ENCODE results near the gene CECR2. TPM values are rescaled to one million over a fixed set of nuclear protein-coding genes. Genes with fewer than 3 reads are reported as not detected.
"Not testable (repeated sequence)": the region's sequence is repeated elsewhere in the genome, so short reads cannot be mapped to it uniquely, and the experiment has no call there.

The CECR2 gene
- total RNA-seq, 1 donor from 2014 or later = not detected

GRCh38 chr22:17559188-17559587 is 189.9 kb downstream of the CECR2 start:
- no peak for TF ChIP-seq CTCF (IDR thresholded peaks at IDR 0.05; ENCODE audit: insufficient read depth, low read length, severe bottlenecking)
- DNase-seq (ENCODE audit: low read depth) (no peak), FAIRE-seq (no peak)
- Histone ChIP-seq H3K4me3 (ENCODE audit: low read depth, low read length) (no peak overlapping the region), H3K36me3 (ENCODE audit: control insufficient read depth, insufficient read depth, low read length) (no peaks in the 10 kb centered on the region), H3K27me3 (ENCODE audit: control insufficient read depth, insufficient read depth, low read length) (no peaks in the 10 kb centered on the region)

GRCh38 chr22:17562906-17563870 is 193.9 kb downstream of the CECR2 start, which contains the start of gene SLC25A18:
TSS of gene SLC25A18 (plus strand) at chr22:17563498. CDS start at chr22:17579945, 16,447 bp downstream.
- no peak for TF ChIP-seq CTCF (IDR thresholded peaks at IDR 0.05; ENCODE audit: insufficient read depth, low read length, severe bottlenecking)
- H3K36me3 ChIP-seq (ENCODE audit: control insufficient read depth, insufficient read depth, low read length) = no peaks in the 10 kb centered on the region
- no peaks in the 10 kb centered on the region for H3K27me3 ChIP-seq (ENCODE audit: control insufficient read depth, insufficient read depth, low read length)
- H3K4me3 ChIP-seq (ENCODE audit: low read depth, low read length) = no peak within 1 kb of the TSS
- no peak for DNase-seq (ENCODE audit: low read depth)
- FAIRE-seq = no peak

GRCh38 chr22:17563936-17564391 is 194.7 kb downstream of the CECR2 start:
- DNase-seq (ENCODE audit: low read depth) = no peak
- TF ChIP-seq CTCF (IDR thresholded peaks at IDR 0.05; ENCODE audit: insufficient read depth, low read length, severe bottlenecking) = no peak
- H3K4me3 ChIP-seq (ENCODE audit: low read depth, low read length) = no peak overlapping the region
- no peaks in the 10 kb centered on the region for H3K27me3 ChIP-seq (ENCODE audit: control insufficient read depth, insufficient read depth, low read length)
- no peaks in the 10 kb centered on the region for H3K36me3 ChIP-seq (ENCODE audit: control insufficient read depth, insufficient read depth, low read length)
- no peak for FAIRE-seq

GRCh38 chr22:17566016-17566687 is 196.9 kb downstream of the CECR2 start:
- FAIRE-seq; DNase-seq (ENCODE audit: low read depth); H3K4me3 ChIP-seq (ENCODE audit: low read depth, low read length); H3K27me3 ChIP-seq (ENCODE audit: control insufficient read depth, insufficient read depth, low read length); H3K36me3 ChIP-seq (ENCODE audit: control insufficient read depth, insufficient read depth, low read length): not testable (repeated sequence)

- DNase-seq (ENCODE audit: low read depth) (no peak), FAIRE-seq (no peak)
- Histone ChIP-seq H3K4me3 (ENCODE audit: low read depth, low read length) (no peak overlapping the region), H3K27me3 (ENCODE audit: control insufficient read depth, insufficient read depth, low read length) (no peaks in the 10 kb centered on the region), H3K36me3 (ENCODE audit: control insufficient read depth, insufficient read depth, low read length) (no peaks in the 10 kb centered on the region)
- no peak for TF ChIP-seq CTCF (IDR thresholded peaks at IDR 0.05; ENCODE audit: insufficient read depth, low read length, severe bottlenecking)
Measured at GRCh38 chr22:17566776-17567175, 197.5 kb downstream of the CECR2 start.

- Histone ChIP-seq H3K4me3 (ENCODE audit: low read depth, low read length) (no peak overlapping the region), H3K36me3 (ENCODE audit: control insufficient read depth, insufficient read depth, low read length) (no peaks in the 10 kb centered on the region), H3K27me3 (ENCODE audit: control insufficient read depth, insufficient read depth, low read length) (no peaks in the 10 kb centered on the region)
- FAIRE-seq (no peak), DNase-seq (ENCODE audit: low read depth) (no peak)
- no peak for TF ChIP-seq CTCF (IDR thresholded peaks at IDR 0.05; ENCODE audit: insufficient read depth, low read length, severe bottlenecking)
Measured at GRCh38 chr22:17569971-17570511, 200.8 kb downstream of the CECR2 start.
